BLaER1 treated with 17β-estradiol and CSF1 and Interleukin-3, amounts not matched to agents 10 nM and 100 nM (cell line): Measurements from ENCODE around the gene CFAP45.
A peak's percentile ranks its signal among the peaks of the same experiment; 100 is the strongest.

Experiments
- H3K27ac ChIP-seq, 11 experiments: shearing (Covaris generic); formaldehyde crosslinking; 2 replicates each; pipeline ENCODE4 v1.8.1; 2022
- H3K27me3 ChIP-seq, 11 experiments: shearing (Covaris generic); formaldehyde crosslinking; 2 replicates each; pipeline ENCODE4 v1.8.1; 2022
- H3K36me3 ChIP-seq, 11 experiments: shearing (Covaris generic); formaldehyde crosslinking; 2 replicates each; pipeline ENCODE4 v1.8.1; 2022
- H3K4me1 ChIP-seq, 10 experiments: shearing (Covaris generic); formaldehyde crosslinking; 2 replicates each; pipeline ENCODE4 v1.8.1; 2022
- H3K4me2 ChIP-seq, 11 experiments: shearing (Covaris generic); formaldehyde crosslinking; 2 replicates each; pipeline ENCODE4 v1.8.1; 2022
- H3K4me3 ChIP-seq, 10 experiments: shearing (Covaris generic); formaldehyde crosslinking; 2 replicates each; pipeline ENCODE4 v1.8.1; 2022
- H3K9ac ChIP-seq, 11 experiments: shearing (Covaris generic); formaldehyde crosslinking; 2 replicates each; pipeline ENCODE4 v1.8.1; 2022
- H3K9me3 ChIP-seq, 11 experiments: shearing (Covaris generic); formaldehyde crosslinking; replicated peaks in 1 of 11; 2 replicates each; pipeline ENCODE4 v1.8.1; 2022
- H4K20me1 ChIP-seq, 11 experiments: shearing (Covaris generic); formaldehyde crosslinking; 2 replicates each; pipeline ENCODE4 v1.8.1; 2022
- Cebpa-rat ChIP-seq, 11 experiments: shearing (Covaris generic); IDR thresholded peaks; 2 replicates each; pipeline ENCODE4 v1.8.1; 2022

CFAP45 gene

DNA sequence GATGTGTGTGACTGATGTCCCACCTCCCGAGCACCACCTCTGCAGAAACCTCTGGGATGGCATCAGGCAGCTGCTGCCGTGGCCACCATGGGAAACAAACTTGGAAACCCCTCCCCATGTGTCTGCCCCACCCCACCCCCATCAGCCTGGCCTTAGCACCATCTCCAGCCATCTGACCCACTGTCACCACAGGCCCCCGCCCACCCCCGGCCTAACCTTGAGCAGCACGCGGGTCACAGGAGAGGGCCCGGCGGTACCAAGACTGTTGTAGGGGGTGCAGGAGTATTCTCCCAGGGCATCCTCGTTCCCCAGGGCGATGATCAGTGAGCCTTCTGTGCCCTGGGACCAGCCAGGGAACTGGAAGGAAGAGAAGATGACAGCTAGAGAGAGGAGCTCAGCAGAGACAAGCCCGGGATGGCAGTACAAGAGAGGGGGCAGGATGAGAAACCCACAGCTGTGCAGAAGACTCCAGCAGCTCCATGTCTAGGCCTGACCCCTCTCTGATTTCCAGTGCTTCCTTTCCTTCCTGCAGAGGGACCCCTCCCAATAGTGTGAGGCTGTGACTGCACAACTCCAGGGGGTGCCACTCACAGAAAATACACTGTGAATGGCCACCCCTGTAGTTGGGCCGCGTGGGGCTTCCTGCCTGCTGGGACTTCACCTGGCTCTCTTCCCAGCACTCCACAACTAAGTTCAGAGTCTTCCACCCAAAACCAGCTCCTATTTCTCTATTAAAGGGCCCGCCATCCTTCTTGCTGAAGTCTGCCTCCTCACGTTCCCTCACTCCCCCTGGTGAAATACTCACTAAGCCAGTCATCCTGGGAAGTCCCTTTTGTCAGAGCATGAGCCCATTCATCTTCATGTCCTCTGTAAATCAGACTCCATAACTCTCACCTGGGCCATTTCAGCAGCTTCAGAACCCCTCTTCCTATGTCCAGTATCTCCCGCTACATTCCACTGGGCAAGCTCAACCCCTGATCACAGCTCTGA, 32.6 kb upstream of the CFAP45 start:
- no peaks in the 10 kb centered on the region for H3K27me3 ChIP-seq
- peaks cover 0 to 23% (median 0%) of the 10 kb centered on the region in 11 experiments; a peak in 3 of 22 replicates for H4K20me1 ChIP-seq
- no peaks in the 10 kb centered on the region for H3K9me3 ChIP-seq
- peak overlapping the region in 7 of 11 experiments; percentile 25 to 87 (median 75); a peak in 10 of 22 replicates for H3K4me2 ChIP-seq
- H3K9ac ChIP-seq, result no peak overlapping the region
- H3K4me3 ChIP-seq, result no peak overlapping the region
- H3K36me3 ChIP-seq, result peaks cover 0 to 29% (median 0%) of the 10 kb centered on the region in 11 experiments; a peak in 7 of 22 replicates
- peaks cover 20 to 53% (median 48%) of the 10 kb centered on the region in 10 experiments for H3K4me1 ChIP-seq
- no peak for TF ChIP-seq Cebpa-rat (IDR thresholded peaks at IDR 0.05)
- no peak overlapping the region for H3K27ac ChIP-seq

DNA sequence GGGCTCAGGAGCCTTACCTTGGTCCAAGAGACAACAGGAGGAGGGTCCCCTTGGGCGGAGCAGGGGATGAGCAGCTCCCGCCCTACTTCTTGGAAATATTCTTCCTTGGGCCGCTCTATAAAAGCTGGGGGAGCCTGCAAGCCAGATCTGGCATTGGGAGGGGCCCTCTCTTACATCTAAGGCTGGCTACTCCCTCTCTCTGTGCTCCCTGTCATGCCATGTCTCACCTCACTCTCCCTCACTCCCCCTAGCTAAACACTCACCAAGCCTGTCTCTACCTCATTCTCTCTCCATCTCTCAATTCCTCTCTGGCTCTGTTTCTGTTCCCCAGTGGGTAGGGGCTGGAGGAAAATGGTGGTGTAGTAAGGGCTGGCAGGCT, 31.8 kb upstream of the CFAP45 start:
- Histone ChIP-seq H3K27ac (no peak overlapping the region), H3K9me3 (no peaks in the 10 kb centered on the region), H3K4me1 (peaks cover 11 to 45% (median 40%) of the 10 kb centered on the region in 10 experiments), H3K4me2 (no peak overlapping the region), H3K9ac (no peak overlapping the region), H4K20me1 (peaks cover 0 to 23% (median 0%) of the 10 kb centered on the region in 11 experiments; a peak in 3 of 22 replicates), H3K4me3 (no peak overlapping the region), H3K27me3 (no peaks in the 10 kb centered on the region), H3K36me3 (peaks cover 0 to 36% (median 0%) of the 10 kb centered on the region in 11 experiments; a peak in 7 of 22 replicates)
- no peak for TF ChIP-seq Cebpa-rat (IDR thresholded peaks at IDR 0.05)

DNA sequence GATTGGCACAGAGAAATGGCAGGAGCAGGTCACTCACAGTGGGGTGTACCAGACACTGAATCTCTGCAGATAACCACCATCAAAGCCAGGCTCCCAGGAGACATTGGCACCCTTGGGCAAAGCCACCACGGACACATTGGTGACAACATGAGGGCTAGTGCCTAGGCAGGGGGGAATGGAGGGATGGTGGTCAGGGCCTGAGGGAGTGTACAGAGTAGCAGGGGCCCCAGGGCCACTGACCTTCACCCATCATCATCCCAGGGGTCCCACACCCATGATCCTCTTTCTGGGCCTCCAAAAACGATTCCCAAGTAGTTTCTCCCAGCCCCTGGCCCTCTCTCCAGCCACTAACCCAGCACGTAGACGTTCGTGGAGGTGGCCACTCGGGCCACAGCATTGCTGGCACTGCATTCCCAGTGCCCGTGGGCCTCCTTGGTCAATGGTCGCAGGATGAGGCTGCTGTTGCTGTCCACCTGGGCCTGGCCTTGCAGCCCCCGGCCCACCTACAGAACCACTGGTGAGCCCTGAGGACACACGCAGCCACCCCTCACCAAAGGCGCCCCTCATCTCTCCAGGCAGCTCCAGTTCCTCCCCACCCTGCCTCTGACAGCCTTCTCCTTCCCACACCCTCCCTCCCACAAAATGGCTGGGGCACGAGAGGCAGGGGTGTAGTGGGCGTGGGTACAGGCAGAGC, 31.3 kb upstream of the CFAP45 start:
- no peak overlapping the region for H3K4me2 ChIP-seq
- H3K27ac ChIP-seq, result no peak overlapping the region
- H3K9me3 ChIP-seq, result no peaks in the 10 kb centered on the region
- H3K9ac ChIP-seq, result no peak overlapping the region
- no peaks in the 10 kb centered on the region for H3K27me3 ChIP-seq
- H3K4me1 ChIP-seq, result peaks cover 9 to 43% (median 38%) of the 10 kb centered on the region in 10 experiments
- H4K20me1 ChIP-seq, result peaks cover 0 to 22% (median 0%) of the 10 kb centered on the region in 11 experiments; a peak in 3 of 22 replicates
- no peak overlapping the region for H3K4me3 ChIP-seq
- peaks cover 0 to 36% (median 0%) of the 10 kb centered on the region in 11 experiments; a peak in 7 of 22 replicates for H3K36me3 ChIP-seq
- TF ChIP-seq Cebpa-rat (IDR thresholded peaks at IDR 0.05), result no peak

DNA sequence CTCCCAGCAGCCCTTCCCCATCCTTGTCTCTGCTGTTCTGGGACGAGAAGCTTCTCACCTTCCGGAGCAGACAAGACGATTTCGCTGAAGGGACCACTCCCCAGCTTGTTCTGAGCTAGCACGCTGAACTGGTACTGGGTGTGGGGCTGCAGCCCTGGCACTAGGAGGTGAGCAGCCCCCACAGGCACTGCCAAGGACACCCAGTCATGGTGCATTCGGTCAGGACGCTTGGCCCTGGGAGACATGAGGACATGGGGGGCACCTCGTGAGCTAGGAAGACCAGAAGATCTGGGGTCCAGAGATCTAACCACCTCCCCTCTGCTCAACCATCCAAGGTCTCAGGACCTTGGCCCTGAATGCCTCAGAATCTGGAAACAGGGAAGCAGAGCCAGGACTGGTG, 30.7 kb upstream of the CFAP45 start:
- peaks cover 0 to 19% (median 0%) of the 10 kb centered on the region in 11 experiments; a peak in 2 of 22 replicates for H4K20me1 ChIP-seq
- H3K9me3 ChIP-seq, result no peaks in the 10 kb centered on the region
- no peak overlapping the region for H3K4me2 ChIP-seq
- peaks cover 0 to 36% (median 0%) of the 10 kb centered on the region in 11 experiments; a peak in 7 of 22 replicates for H3K36me3 ChIP-seq
- H3K4me1 ChIP-seq, result peaks cover 9 to 43% (median 38%) of the 10 kb centered on the region in 10 experiments
- H3K9ac ChIP-seq, result no peak overlapping the region
- H3K27ac ChIP-seq, result no peak overlapping the region
- TF ChIP-seq Cebpa-rat (IDR thresholded peaks at IDR 0.05), result no peak
- no peaks in the 10 kb centered on the region for H3K27me3 ChIP-seq
- no peak overlapping the region for H3K4me3 ChIP-seq

DNA sequence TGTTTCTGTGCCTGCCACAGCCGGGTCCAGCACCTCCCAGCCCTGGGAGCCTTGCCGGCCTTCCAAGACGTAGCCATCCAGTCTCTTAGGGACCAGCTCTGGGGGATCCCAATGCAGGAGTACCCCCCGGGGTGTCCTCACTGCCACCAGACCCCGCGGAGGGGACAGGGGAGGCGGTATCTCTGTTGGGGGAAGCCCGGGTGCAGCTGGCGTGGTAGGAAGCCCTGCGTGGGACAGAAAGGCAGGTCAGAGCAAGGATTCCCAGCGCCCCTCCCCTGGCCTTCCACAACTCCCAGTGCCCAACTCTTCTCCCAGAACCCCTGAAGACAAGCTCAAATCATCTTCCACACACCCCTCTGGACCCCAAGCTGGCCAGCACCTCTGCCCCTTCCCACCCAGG, 30.3 kb upstream of the CFAP45 start:
- H3K4me3 ChIP-seq, result no peak overlapping the region
- H3K27me3 ChIP-seq, result no peaks in the 10 kb centered on the region
- TF ChIP-seq Cebpa-rat (IDR thresholded peaks at IDR 0.05), result no peak
- H4K20me1 ChIP-seq, result peaks cover 0 to 19% (median 0%) of the 10 kb centered on the region in 11 experiments; a peak in 3 of 22 replicates
- peaks cover 8 to 40% (median 37%) of the 10 kb centered on the region in 10 experiments for H3K4me1 ChIP-seq
- peaks cover 0 to 36% (median 0%) of the 10 kb centered on the region in 11 experiments; a peak in 7 of 22 replicates for H3K36me3 ChIP-seq
- H3K9me3 ChIP-seq, result no peaks in the 10 kb centered on the region
- H3K27ac ChIP-seq, result no peak overlapping the region
- no peak overlapping the region for H3K4me2 ChIP-seq
- no peak overlapping the region for H3K9ac ChIP-seq

DNA sequence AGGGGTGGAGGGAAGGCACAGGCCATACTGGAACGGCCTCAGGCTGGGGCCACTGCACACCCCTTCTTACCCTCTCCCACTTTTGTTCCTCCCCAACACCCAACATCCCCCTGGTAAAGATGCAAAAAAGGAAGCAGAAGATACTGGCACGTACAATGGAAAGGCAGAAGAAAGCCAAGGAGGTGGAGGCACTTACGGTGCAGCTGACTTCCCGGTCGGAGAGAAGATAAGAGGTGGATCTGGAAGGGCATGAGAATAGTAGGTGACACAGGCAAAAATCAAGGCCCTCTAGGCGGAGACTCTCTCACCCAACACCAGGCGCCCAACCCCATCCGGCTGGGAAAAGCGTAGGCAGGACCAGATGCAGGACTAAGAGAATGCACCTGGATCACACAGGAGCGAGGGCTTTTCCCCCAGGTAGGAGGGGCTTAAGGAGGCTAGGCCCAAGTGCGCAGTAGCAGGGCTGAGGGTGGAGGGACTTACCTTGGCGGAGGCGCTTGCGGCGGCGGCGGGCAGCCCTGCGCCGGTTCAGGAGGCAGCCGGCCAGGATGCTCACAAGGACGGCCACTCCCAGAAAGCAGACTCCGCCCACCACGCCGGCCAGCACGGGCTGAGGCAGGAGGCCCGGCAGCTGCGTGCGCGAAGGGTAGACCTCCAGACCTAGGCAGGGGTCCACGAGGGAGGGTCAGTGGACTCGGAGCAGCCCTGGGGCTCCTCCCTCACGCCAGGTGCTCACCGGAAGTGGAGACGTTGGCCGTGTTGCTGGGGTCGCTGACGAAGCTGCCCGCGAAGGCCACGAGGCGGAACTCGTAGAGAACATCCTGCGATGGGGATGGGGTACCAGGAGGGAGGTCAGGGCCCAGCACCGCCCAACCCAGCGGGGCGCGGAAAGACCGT, 29.4 kb upstream of the CFAP45 start:
- Histone ChIP-seq H3K9ac (no peak overlapping the region), H3K9me3 (no peaks in the 10 kb centered on the region), H3K27ac (no peak overlapping the region), H3K27me3 (no peaks in the 10 kb centered on the region), H3K4me2 (no peak overlapping the region), H3K4me3 (no peak overlapping the region), H3K4me1 (peaks cover 8 to 32% (median 30%) of the 10 kb centered on the region in 10 experiments), H4K20me1 (peaks cover 0 to 18% (median 4%) of the 10 kb centered on the region in 11 experiments; a peak in 10 of 22 replicates), H3K36me3 (peaks cover 0 to 36% (median 0%) of the 10 kb centered on the region in 11 experiments; a peak in 7 of 22 replicates)
- TF ChIP-seq Cebpa-rat (IDR thresholded peaks at IDR 0.05), result no peak

DNA sequence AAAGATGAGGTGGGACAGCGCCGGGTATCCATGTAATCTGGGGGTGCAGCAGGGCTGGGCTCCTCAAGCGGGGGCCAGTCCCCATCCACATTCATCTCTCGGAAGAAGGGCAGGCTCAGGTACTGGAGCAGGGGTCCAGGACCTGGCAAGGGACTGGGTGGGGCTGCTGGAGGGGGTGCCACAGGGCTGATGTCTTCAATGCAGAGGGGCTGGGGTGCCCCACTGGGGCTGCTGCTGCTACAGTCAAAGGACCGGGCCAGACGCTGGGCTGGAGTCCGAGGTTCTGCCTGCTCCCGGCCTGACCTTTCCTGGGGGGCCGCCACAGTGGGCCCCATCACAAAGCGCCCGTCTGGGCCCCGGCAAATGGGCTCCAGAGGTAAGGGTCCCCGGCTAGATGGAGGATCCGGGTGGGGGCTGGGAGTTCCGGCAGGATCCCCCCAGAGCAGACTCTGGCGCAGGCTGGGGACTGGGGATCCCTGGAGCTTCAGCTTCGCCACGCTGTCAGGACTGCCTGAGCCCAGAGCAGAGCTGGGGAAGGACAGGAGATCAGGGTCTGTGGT, 28.6 kb upstream of the CFAP45 start:
- Histone ChIP-seq H3K9ac (0 out of 22 replicates have a peak overlapping the region, but pooled peaks of 1 of the 11 experiments have one; percentile 3), H3K9me3 (no peaks in the 10 kb centered on the region), H3K27ac (no peak overlapping the region), H3K4me1 (peaks cover 8 to 29% (median 24%) of the 10 kb centered on the region in 10 experiments), H3K36me3 (peaks cover 0 to 36% (median 0%) of the 10 kb centered on the region in 11 experiments; a peak in 7 of 22 replicates), H3K4me3 (no peak overlapping the region), H3K27me3 (no peaks in the 10 kb centered on the region), H4K20me1 (peaks cover 0 to 20% (median 10%) of the 10 kb centered on the region in 11 experiments; a peak in 16 of 22 replicates), H3K4me2 (no peak overlapping the region)
- no peak for TF ChIP-seq Cebpa-rat (IDR thresholded peaks at IDR 0.05)
